ENCODE measurements around the gene HOXA1.
A peak's percentile ranks its signal among the peaks of the same experiment; 100 is the strongest.

HOXA1 gene

DNA sequence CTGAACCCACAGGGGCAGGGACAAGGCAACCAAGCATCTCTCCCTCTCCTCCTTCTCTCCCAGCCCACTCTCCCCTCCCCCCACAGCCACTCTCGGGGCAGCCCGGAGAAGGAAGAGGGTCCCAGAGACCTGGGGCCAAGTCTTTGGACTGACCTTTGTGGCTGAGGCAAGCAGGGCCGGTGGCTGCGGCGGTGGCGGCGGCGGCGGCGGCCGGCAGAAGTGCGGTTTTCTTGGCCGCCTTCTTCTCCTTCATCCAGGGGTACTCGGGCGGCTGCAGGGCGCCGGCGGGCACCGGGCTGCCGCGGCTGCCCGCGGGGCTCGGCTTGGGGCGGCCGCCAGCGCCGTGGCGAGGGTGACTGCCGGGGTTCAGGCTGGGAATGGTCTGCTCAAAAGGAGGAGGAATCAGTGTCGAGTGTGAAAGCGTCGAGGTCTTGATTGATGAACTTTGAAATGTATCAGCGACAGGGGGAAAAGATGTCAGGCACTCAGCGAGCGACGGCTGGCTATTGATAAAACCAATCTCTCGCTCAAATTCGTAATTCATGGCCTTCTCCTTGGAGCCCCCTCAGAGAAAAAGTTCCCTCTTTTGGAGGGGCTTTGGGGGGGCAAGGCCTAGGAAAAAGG, 6.3 kb upstream of the HOXA1 start:
- no peaks in the 10 kb centered on the region for H3K79me2 ChIP-seq
- no peak overlapping the region for H3K9ac ChIP-seq

DNA sequence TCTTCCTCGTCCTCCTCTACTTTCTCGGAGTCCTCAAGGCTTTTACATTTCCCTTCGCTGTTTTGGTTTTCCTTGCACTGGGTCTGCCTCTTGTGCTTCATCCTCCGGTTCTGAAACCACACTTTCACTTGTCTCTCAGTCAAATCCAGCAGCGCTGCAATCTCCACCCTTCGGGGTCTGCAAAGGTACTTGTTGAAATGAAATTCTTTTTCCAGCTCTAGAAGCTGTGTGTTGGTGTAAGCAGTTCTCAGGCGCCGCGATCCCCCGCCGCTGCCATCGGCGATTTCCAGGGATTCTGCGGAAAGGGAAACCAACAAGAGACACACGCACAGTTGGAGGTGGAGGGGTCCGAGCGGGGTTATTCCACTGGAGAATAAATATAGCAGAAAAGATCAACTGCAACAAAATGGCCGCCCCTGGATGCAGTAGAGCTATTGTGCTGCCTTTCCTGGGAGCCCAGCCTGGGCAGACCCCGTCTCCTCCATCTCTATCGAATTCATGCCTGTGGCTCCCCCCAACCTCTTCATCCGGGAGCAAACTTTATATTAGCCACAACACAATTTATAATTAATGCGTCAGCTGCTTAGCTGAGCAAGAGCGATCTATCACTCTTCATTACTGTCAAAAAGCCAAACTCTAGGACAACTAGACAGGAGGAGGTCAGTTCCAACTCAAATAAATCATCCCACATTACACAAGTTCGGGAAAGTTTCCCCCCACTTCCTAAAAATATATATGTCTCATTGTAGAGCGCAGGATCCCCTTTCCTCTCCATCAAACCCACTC, 5.6 kb upstream of the HOXA1 start:
- Histone ChIP-seq H3K79me2 (no peaks in the 10 kb centered on the region), H3K9me3 (ENCODE audit: control insufficient read depth, low read length) (no peaks in the 10 kb centered on the region), H3K27ac (peak overlapping the region; percentile 36), H3K4me3 (ENCODE audit: low read depth, low read length) (peak overlapping the region; percentile 97), H3K36me3 (ENCODE audit: control insufficient read depth, insufficient read depth, low read length) (no peaks in the 10 kb centered on the region), H3K4me1 (no peaks in the 10 kb centered on the region), H3K9ac (no peak overlapping the region), H3K4me2 (ENCODE audit: low read length) (peak overlapping the region; percentile 86), H2AFZ (peak overlapping the region; percentile 22), H3K27me3 (ENCODE audit: control insufficient read depth, insufficient read depth, low read length) (no peaks in the 10 kb centered on the region)
- TF ChIP-seq, protein P1, sequence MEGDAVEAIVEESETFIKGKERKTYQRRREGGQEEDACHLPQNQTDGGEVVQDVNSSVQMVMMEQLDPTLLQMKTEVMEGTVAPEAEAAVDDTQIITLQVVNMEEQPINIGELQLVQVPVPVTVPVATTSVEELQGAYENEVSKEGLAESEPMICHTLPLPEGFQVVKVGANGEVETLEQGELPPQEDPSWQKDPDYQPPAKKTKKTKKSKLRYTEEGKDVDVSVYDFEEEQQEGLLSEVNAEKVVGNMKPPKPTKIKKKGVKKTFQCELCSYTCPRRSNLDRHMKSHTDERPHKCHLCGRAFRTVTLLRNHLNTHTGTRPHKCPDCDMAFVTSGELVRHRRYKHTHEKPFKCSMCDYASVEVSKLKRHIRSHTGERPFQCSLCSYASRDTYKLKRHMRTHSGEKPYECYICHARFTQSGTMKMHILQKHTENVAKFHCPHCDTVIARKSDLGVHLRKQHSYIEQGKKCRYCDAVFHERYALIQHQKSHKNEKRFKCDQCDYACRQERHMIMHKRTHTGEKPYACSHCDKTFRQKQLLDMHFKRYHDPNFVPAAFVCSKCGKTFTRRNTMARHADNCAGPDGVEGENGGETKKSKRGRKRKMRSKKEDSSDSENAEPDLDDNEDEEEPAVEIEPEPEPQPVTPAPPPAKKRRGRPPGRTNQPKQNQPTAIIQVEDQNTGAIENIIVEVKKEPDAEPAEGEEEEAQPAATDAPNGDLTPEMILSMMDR (IDR thresholded peaks at IDR 0.05) = no peak

More for the DNA sequence above, 6.3 kb upstream of the HOXA1 start:
- Histone ChIP-seq H3K4me1 (no peaks in the 10 kb centered on the region), H3K27me3 (ENCODE audit: control insufficient read depth, insufficient read depth, low read length) (no peaks in the 10 kb centered on the region), H3K27ac (peak overlapping the region; percentile 53), H3K9me3 (ENCODE audit: control insufficient read depth, low read length) (no peaks in the 10 kb centered on the region), H2AFZ (no peak overlapping the region), H3K36me3 (ENCODE audit: control insufficient read depth, insufficient read depth, low read length) (no peaks in the 10 kb centered on the region), H3K4me3 (ENCODE audit: low read depth, low read length) (peak overlapping the region; percentile 97), H3K4me2 (ENCODE audit: low read length) (peak overlapping the region; percentile 86)
- TF ChIP-seq, protein P1 (IDR thresholded peaks at IDR 0.05) = no peak

DNA sequence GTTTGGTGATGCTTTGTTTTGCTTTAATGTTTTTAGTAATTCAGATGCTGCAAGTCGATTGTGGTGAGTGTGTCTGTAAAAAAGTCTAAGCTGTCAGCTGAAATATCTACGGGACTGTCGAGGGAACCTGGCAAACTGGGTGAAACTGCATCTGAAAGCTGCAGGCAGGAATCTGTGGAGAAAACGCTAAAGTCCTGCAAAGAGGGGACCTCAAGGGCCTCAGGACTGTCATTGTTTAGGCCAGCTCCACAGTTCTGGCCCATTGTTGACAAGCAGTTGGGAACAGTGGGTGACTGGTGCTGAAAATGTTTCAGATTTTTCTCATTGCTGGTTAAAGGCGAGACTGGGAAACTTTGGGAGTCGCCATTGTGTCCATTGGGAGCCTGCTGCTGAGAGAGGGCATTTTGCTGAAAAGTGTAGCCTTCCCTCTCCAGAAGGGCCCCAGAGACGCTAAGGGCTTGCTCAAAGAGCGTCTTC, 4.9 kb upstream of the HOXA1 start:
- no peaks in the 10 kb centered on the region for H3K9me3 ChIP-seq (ENCODE audit: control insufficient read depth, low read length)

GRCh38 chr7:27099453-27100370, 3.9 kb upstream of the HOXA1 start:
- Histone ChIP-seq H3K27me3 (ENCODE audit: control insufficient read depth, insufficient read depth, low read length) (no peaks in the 10 kb centered on the region), H3K36me3 (ENCODE audit: control insufficient read depth, insufficient read depth, low read length) (no peaks in the 10 kb centered on the region), H3K4me2 (ENCODE audit: low read length) (peak overlapping the region; percentile 86), H2AFZ (no peak overlapping the region), H3K4me3 (ENCODE audit: low read depth, low read length) (peak overlapping the region; percentile 97), H3K79me2 (no peaks in the 10 kb centered on the region), H3K4me1 (no peaks in the 10 kb centered on the region), H3K9ac (no peak overlapping the region), H3K9me3 (ENCODE audit: control insufficient read depth, low read length) (no peaks in the 10 kb centered on the region), H3K27ac (no peak overlapping the region)
- TF ChIP-seq, protein P1 (IDR thresholded peaks at IDR 0.05) = no peak

More for the DNA sequence above, 4.9 kb upstream of the HOXA1 start:
- H3K27ac ChIP-seq = peak overlapping the region; percentile 36
- H3K4me1 ChIP-seq = no peaks in the 10 kb centered on the region
- H3K27me3 ChIP-seq (ENCODE audit: control insufficient read depth, insufficient read depth, low read length) = no peaks in the 10 kb centered on the region
- peak overlapping the region; percentile 97 for H3K4me3 ChIP-seq (ENCODE audit: low read depth, low read length)
- H3K36me3 ChIP-seq (ENCODE audit: control insufficient read depth, insufficient read depth, low read length) = no peaks in the 10 kb centered on the region
- no peaks in the 10 kb centered on the region for H3K79me2 ChIP-seq
- TF ChIP-seq, protein P1 (IDR thresholded peaks at IDR 0.05) = no peak
- H3K9ac ChIP-seq = no peak overlapping the region
- peak overlapping the region; percentile 86 for H3K4me2 ChIP-seq (ENCODE audit: low read length)
- no peak overlapping the region for H2AFZ ChIP-seq

Data from parathyroid adenoma (tissue), 2 donors.